ENCODE measurements around the gene ONECUT1.

The ONECUT1 gene

DNA sequence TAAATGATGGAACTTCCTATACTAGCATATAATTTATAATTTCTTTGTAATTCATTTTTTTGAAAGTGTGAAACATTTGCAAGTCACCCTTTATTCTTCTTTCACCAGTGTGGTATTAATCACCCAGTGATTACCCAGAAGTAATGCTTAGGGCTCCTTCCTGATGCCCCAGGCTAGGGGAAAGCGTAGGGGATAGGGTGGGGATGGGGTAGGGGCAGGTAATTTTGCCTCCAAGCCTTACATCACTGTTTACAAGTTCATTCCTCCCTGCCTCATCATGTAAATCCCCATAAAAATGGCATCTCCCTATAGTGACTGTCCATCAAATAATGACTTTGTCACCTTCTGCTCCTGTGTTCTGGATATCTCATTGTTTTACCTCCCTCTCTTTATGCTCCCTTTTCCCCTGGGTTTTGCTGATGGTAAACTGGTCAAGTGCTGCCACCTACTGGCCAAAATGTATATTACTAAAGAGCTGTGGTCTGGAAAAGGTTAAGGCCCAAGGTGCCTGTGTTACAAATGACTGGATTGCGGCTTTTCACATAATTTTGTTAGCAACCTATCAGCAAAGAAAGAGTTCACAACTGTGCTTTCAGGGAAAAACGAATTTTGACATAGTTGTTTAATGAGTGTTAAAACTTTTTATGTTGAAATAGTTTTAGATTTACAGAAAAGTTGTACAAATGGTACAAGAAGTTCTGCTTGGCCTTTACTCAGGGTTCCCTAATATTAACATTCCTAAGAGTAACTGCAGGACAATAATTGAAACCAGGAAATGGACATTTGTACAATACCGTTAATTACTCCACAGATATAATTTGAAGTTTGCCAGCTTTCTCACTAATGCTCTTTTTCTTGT, 54.7 kb downstream of the ONECUT1 start:
- TF ChIP-seq, protein P1, sequence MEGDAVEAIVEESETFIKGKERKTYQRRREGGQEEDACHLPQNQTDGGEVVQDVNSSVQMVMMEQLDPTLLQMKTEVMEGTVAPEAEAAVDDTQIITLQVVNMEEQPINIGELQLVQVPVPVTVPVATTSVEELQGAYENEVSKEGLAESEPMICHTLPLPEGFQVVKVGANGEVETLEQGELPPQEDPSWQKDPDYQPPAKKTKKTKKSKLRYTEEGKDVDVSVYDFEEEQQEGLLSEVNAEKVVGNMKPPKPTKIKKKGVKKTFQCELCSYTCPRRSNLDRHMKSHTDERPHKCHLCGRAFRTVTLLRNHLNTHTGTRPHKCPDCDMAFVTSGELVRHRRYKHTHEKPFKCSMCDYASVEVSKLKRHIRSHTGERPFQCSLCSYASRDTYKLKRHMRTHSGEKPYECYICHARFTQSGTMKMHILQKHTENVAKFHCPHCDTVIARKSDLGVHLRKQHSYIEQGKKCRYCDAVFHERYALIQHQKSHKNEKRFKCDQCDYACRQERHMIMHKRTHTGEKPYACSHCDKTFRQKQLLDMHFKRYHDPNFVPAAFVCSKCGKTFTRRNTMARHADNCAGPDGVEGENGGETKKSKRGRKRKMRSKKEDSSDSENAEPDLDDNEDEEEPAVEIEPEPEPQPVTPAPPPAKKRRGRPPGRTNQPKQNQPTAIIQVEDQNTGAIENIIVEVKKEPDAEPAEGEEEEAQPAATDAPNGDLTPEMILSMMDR (IDR thresholded peaks at IDR 0.05), result peak; percentile 61
- Histone ChIP-seq H3K4me3 (no peak overlapping the region), H3K27ac (no peak overlapping the region)
- no peak for DNase-seq (ENCODE audit: low spot score)

DNA sequence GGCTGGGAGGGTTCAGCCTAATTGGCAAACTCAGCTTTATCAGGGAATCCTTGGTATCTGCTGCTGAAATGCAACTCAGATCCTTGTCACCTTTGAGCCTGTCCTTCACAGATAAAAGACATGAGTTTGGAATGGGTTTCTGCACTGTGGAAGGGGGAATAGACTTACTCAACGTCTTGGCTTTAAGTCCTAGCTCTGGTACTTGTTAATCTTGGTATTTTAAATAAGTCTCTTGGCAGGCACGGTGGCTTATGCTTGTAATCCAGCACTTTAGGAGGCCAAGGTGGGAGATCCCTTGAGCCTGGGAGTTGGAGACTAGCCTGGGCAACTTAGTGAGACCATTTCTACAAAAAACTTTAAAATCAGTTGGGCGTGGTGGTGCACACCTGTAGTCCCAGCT, 55.8 kb downstream of the ONECUT1 start:
- H3K4me3 ChIP-seq, result no peak overlapping the region
- no peak overlapping the region for H3K27ac ChIP-seq
- TF ChIP-seq, protein P1 (IDR thresholded peaks at IDR 0.05), result no peak
- no peak for DNase-seq (ENCODE audit: low spot score)

DNA sequence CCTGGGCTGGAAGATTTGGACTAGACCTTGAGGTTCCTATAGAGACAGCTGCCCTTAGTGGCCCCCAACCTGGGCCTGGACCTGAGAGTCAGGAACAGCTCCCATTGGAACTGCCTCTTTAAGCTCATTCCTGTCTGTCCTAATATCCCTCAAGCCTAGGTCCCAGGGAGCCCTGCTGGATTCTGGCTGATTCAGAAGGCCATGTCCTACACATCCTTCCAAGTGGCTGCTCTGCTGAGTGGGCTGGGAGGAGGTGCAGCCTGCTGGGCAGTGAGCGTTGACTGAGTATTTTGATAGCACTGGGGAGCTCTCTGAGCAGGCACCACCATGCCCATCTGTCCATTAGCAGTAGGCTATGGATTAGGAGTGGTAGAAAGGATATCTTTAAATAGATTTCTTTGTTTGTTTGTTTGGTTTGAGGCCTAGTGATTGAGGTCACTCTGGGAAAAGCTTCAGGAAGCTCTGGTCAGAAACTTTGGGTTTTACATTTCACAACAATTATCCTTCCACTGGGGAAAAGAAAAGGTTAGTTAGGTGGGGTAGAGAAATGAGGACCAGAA, 56.4 kb downstream of the ONECUT1 start:
- Histone ChIP-seq H3K4me3 (no peak overlapping the region), H3K27ac (no peak overlapping the region)
- DNase-seq (ENCODE audit: low spot score), result no peak
- TF ChIP-seq, protein P1 (IDR thresholded peaks at IDR 0.05), result no peak

DNA sequence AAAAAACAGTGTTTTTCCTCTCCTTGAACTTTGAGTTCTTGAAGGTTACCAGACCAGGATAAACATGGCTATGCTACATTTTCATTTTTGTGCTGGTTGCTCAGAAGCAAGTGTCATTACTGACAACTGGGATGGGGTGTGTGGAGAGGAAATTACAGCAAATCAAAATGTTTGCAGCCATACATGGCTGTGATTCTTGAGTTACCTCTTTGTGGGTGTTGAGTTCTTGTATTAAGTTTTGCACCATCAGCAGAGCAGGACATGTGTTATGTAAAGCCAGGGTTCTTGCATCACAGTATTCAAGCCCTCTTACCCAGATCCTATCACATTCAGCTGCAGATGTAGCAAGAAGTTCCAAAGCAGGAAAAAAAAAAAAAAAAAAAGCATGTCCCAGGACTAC, 57.0 kb downstream of the ONECUT1 start:
- Histone ChIP-seq H3K4me3 (no peak overlapping the region), H3K27ac (no peak overlapping the region)
- DNase-seq (ENCODE audit: low spot score), result no peak
- TF ChIP-seq, protein P1 (IDR thresholded peaks at IDR 0.05), result no peak

DNA sequence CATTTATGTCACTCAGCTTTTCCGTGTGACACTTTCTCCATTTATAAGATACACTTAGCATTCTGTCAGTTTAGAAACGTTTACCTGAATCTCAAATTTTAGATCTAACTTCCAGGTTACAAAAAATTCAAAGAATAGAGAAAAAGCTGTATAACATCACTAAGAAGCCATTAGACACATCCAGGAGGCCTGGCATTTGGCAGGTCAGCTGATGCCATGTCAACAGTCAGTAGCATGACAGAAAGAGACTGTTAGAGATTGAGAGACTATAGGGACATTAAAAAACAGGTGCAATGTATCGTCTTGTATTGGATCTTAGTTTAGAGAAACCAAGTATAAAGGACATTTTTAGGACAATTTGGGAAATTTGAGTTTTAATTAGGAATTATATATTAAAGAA, 57.6 kb downstream of the ONECUT1 start:
- DNase-seq (ENCODE audit: low spot score), result no peak
- Histone ChIP-seq H3K4me3 (no peak overlapping the region), H3K27ac (no peak overlapping the region)
- TF ChIP-seq, protein P1 (IDR thresholded peaks at IDR 0.05), result no peak

DNA sequence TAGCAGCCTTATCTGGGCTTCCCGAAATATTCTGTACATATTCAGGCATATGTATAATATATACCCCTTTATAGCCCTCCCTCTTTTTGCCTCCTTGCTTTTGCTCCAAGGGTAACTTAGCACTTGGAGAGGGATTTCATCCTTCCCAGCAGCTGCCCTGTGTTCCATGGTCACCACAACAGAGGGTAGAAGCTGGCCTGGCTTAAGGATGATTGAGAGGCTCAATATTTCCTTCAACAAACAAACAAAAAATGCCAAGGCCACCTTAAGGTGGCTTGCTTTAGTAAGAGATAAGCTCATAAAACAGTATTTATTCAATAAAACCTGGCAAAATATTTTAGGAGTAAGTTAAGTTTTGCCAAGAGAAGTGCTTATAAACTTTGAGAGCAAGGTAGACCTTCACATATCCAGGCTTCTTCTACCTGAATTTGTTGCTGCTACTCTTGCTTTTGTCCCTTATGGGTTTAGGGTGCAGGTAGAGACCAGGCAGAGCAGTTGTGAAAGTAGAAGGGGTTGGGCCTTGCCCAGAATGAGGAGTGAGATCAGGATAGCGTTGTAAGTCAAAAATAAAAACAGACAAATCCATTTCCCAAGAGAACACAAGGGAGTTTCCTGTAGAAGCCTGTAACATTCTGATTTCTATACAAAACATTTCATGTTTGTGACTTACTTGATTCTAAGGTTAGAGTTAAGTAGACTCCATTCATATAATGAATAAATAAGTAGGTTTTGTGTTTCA, 58.2 kb downstream of the ONECUT1 start:
- TF ChIP-seq, protein P1 (IDR thresholded peaks at IDR 0.05), result no peak
- no peak overlapping the region for H3K4me3 ChIP-seq
- no peak overlapping the region for H3K27ac ChIP-seq
- no peak for DNase-seq (ENCODE audit: low spot score)

Data from coronary artery (tissue), 2 donors.